A549 (cell line): Measurements from ENCODE around the gene NRXN2. TPM values are rescaled to one million over a fixed set of nuclear protein-coding genes. Genes with fewer than 3 reads are reported as not detected.

Source experiments
- ATAC-seq, 2 experiments: fragments of 200-7000 bp in 1 of 2; fragments of >200 bp in 1 of 2; cut with Nextera tagmentation in 1 of 2; cut with Tn5 transposase in 1 of 2; 3 replicates each; pipeline versions ENCODE4 v1.8.0 to v1.9.1; 2018 to 2020; ENCODE audit warnings: mild to moderate bottlenecking in 1 of 2, moderate library complexity in 1 of 2
- CTCF ChIA-PET: fragments of 300-600 bp; sonication (Branson Sonifier 250); formaldehyde crosslinking; extraction: SDS; loops from one replicate; lab custom pipeline; 2021; ENCODE audit warnings: antibody characterized with exemption, inconsistent platforms; lab: Yijun Ruan, JAX
- POLR2A ChIA-PET: fragments of 350-600 bp; formaldehyde crosslinking; extraction: SDS; loops from one replicate; lab custom pipeline; 2021; ENCODE audit warnings: antibody characterized with exemption, inconsistent platforms; lab: Yijun Ruan, JAX
- DNase-seq, 2 experiments: peaks; one replicate each; pipeline versions ENCODE4 v3.0.0 to v3.0.0-alpha.2; 2011 to 2016; ENCODE audit warnings: low read depth in 1 of 2, low spot score in 1 of 2
- FAIRE-seq: peaks from 2 replicates; lab custom pipeline; 2011; peaks lifted over from hg19 to GRCh38; lab: Jason Lieb, UNC
- H3K27ac ChIP-seq, 2 experiments: fragments of >200 bp; sonication (Bioruptor Twin); formaldehyde crosslinking; 3 replicates each; pipeline ENCODE4 v1.5.1; 2016 to 2017
- H3K4me1 ChIP-seq: fragments of >200 bp; sonication (Bioruptor Twin); formaldehyde crosslinking; 3 replicates; pipeline ENCODE4 v1.6.1; 2016
- H3K4me2 ChIP-seq: fragments of >200 bp; sonication (Bioruptor Twin); formaldehyde crosslinking; 3 replicates; pipeline ENCODE4 v1.6.1; 2016
- H3K4me3 ChIP-seq: fragments of >200 bp; sonication (Bioruptor Twin); formaldehyde crosslinking; 3 replicates; pipeline ENCODE4 v1.5.1; 2016
- H3K9me3 ChIP-seq: fragments of >200 bp; sonication (Bioruptor Twin); formaldehyde crosslinking; 3 replicates; pipeline ENCODE4 v1.6.1; 2016
- BHLHE40 ChIP-seq: IDR thresholded peaks from 2 replicates; pipeline ENCODE4 v1.6.1; 2012; ENCODE audit warnings: low read depth, low read length, inconsistent platforms
- CBX8 ChIP-seq: fragments of 200-600 bp; sonication (generic); IDR thresholded peaks from 2 replicates; pipeline ENCODE4 v1.6.1; 2016
- HDAC2 ChIP-seq: fragments of 200-600 bp; sonication (generic); IDR thresholded peaks from 2 replicates; pipeline ENCODE4 v1.6.1; 2016
- JUN ChIP-seq, 2 experiments: fragments of >200 bp; sonication (Bioruptor Twin); formaldehyde crosslinking; IDR thresholded peaks; 2 replicates in 1 of 2; 3 replicates in 1 of 2; pipeline ENCODE4 v1.6.1; 2016 to 2017
- POLR2A ChIP-seq: IDR thresholded peaks from 2 replicates; pipeline ENCODE4 v1.6.1; 2012; ENCODE audit warnings: mild to moderate bottlenecking, low read length
- RARB ChIP-seq: fragments of 250-450 bp; sonication (Bioruptor Pico); IDR thresholded peaks from 2 replicates; pipeline ENCODE4 v1.8.0; 2021; ENCODE audit warnings: mild to moderate bottlenecking, moderate library complexity
- WGBS: methylation state at CpG from one replicate; pipeline ENCODE4 v1.1.6; 2017; ENCODE audit errors: missing lambda C conversion rate; 5-methylcytosine and 5-hydroxymethylcytosine counted together
- polyA plus RNA-seq, 4 experiments: library from polyadenylated mRNA; depleted of rRNA in 3 of 4; stranded (reverse); fragments of >200 nt; fragmentation: RNase III in 1 of 4; extraction: RNeasy Plus Mini Kit Qiagen cat#74134 plus additional on column Dnase treatment in 1 of 4; gene quantifications; 2 replicates in 3 of 4; 3 replicates in 1 of 4; pipeline ENCODE4 v1.2.3, GENCODE V29; 2011 to 2017
- TF ChIP-seq, protein P1 (sequence below): IDR thresholded peaks from 2 replicates; pipeline ENCODE4 v1.6.1; 2012
- TF ChIP-seq, protein P2 (sequence below): fragments of >200 bp; sonication (Bioruptor Twin); formaldehyde crosslinking; IDR thresholded peaks from 3 replicates; pipeline ENCODE4 v1.6.1; 2016
- TF ChIP-seq, protein P3 (sequence below): IDR thresholded peaks from 2 replicates; pipeline ENCODE4 v1.6.1; 2012
- TF ChIP-seq, protein P4 (sequence below): fragments of 200-600 bp; sonication (generic); IDR thresholded peaks from 2 replicates; pipeline ENCODE4 v1.6.1; 2016; ENCODE audit warnings: antibody characterized with exemption, mild to moderate bottlenecking, moderate library complexity
- TF ChIP-seq, protein P5 (sequence below): fragments of 250-450 bp; sonication (Bioruptor Pico); IDR thresholded peaks from 2 replicates; pipeline ENCODE4 v1.5.0; 2021; ENCODE audit warnings: mild to moderate bottlenecking, moderate library complexity, borderline replicate concordance
- TF ChIP-seq, protein P6 (sequence below): fragments of 150-350 bp; IDR thresholded peaks from 2 replicates; pipeline ENCODE4 v1.6.1; 2014; ENCODE audit warnings: low read depth, mild to moderate bottlenecking, low read length

The NRXN2 gene
- polyA plus RNA-seq, 2 of the 4 experiments (the other 2 are of a cell fraction): 0.04 TPM; not detected in 1

DNA sequence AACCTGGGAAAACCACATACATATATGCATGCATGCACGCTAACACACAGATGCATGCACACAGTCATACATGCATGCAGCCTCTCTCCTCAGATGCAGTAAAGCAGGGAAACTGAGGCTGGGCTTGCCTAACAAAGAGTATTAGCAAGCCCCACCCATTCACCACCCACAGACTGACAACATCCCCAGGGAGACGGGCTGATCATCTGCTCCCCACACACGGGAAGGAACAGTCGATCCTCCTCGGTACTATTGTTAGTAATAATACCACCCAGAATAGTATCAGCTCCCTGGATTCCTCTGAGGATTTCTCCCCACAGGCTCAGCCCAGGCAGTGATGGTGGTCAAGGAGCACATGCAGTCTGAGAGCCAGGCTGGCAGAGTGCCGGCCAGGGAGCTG is 90.8 kb downstream of the NRXN2 start:
- POLR2A ChIA-PET: no interaction called here
- H3K4me2 ChIP-seq: no peak overlapping the region
- ATAC-seq (no peak), FAIRE-seq (no peak), DNase-seq (no peak)
- no peaks in the 10 kb centered on the region for H3K4me1 ChIP-seq
- H3K27ac ChIP-seq: no peak overlapping the region
- H3K4me3 ChIP-seq: no peak overlapping the region
- H3K9me3 ChIP-seq: no peaks in the 10 kb centered on the region
- WGBS: 65% methylated on average over 5 of the region's 6 CpGs
- CTCF ChIA-PET: interaction anchor here (1.0 to 9.8 kb wide), 3 partner anchors 18 to 164 kb away, joined by 3 to 80 read pairs (median 3); no protein-coding TSS in a partner anchor
- TF ChIP-seq, protein P1, sequence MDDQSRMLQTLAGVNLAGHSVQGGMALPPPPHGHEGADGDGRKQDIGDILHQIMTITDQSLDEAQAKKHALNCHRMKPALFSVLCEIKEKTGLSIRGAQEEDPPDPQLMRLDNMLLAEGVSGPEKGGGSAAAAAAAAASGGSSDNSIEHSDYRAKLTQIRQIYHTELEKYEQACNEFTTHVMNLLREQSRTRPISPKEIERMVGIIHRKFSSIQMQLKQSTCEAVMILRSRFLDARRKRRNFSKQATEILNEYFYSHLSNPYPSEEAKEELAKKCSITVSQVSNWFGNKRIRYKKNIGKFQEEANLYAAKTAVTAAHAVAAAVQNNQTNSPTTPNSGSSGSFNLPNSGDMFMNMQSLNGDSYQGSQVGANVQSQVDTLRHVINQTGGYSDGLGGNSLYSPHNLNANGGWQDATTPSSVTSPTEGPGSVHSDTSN: no peak
- TF ChIP-seq, protein P2, sequence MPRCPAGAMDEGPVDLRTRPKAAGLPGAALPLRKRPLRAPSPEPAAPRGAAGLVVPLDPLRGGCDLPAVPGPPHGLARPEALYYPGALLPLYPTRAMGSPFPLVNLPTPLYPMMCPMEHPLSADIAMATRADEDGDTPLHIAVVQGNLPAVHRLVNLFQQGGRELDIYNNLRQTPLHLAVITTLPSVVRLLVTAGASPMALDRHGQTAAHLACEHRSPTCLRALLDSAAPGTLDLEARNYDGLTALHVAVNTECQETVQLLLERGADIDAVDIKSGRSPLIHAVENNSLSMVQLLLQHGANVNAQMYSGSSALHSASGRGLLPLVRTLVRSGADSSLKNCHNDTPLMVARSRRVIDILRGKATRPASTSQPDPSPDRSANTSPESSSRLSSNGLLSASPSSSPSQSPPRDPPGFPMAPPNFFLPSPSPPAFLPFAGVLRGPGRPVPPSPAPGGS: no peak
- TF ChIP-seq POLR2A (no peak), BHLHE40 (no peak), RARB (CRISPR knock-in tag) (no peak), HDAC2 (no peak), CBX8 (no peak), JUN (IDR thresholded peaks at IDR 0.05) (no peak)
- TF ChIP-seq, protein P3, sequence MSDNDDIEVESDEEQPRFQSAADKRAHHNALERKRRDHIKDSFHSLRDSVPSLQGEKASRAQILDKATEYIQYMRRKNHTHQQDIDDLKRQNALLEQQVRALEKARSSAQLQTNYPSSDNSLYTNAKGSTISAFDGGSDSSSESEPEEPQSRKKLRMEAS: no peak
- TF ChIP-seq, protein P4, sequence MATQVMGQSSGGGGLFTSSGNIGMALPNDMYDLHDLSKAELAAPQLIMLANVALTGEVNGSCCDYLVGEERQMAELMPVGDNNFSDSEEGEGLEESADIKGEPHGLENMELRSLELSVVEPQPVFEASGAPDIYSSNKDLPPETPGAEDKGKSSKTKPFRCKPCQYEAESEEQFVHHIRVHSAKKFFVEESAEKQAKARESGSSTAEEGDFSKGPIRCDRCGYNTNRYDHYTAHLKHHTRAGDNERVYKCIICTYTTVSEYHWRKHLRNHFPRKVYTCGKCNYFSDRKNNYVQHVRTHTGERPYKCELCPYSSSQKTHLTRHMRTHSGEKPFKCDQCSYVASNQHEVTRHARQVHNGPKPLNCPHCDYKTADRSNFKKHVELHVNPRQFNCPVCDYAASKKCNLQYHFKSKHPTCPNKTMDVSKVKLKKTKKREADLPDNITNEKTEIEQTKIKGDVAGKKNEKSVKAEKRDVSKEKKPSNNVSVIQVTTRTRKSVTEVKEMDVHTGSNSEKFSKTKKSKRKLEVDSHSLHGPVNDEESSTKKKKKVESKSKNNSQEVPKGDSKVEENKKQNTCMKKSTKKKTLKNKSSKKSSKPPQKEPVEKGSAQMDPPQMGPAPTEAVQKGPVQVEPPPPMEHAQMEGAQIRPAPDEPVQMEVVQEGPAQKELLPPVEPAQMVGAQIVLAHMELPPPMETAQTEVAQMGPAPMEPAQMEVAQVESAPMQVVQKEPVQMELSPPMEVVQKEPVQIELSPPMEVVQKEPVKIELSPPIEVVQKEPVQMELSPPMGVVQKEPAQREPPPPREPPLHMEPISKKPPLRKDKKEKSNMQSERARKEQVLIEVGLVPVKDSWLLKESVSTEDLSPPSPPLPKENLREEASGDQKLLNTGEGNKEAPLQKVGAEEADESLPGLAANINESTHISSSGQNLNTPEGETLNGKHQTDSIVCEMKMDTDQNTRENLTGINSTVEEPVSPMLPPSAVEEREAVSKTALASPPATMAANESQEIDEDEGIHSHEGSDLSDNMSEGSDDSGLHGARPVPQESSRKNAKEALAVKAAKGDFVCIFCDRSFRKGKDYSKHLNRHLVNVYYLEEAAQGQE: no peak
- TF ChIP-seq, protein P5, sequence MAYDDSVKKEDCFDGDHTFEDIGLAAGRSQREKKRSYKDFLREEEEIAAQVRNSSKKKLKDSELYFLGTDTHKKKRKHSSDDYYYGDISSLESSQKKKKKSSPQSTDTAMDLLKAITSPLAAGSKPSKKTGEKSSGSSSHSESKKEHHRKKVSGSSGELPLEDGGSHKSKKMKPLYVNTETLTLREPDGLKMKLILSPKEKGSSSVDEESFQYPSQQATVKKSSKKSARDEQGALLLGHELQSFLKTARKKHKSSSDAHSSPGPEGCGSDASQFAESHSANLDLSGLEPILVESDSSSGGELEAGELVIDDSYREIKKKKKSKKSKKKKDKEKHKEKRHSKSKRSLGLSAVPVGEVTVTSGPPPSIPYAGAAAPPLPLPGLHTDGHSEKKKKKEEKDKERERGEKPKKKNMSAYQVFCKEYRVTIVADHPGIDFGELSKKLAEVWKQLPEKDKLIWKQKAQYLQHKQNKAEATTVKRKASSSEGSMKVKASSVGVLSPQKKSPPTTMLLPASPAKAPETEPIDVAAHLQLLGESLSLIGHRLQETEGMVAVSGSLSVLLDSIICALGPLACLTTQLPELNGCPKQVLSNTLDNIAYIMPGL (CRISPR knock-in tag): no peak
- TF ChIP-seq, protein P6, sequence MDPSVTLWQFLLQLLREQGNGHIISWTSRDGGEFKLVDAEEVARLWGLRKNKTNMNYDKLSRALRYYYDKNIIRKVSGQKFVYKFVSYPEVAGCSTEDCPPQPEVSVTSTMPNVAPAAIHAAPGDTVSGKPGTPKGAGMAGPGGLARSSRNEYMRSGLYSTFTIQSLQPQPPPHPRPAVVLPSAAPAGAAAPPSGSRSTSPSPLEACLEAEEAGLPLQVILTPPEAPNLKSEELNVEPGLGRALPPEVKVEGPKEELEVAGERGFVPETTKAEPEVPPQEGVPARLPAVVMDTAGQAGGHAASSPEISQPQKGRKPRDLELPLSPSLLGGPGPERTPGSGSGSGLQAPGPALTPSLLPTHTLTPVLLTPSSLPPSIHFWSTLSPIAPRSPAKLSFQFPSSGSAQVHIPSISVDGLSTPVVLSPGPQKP: no peak

DNA sequence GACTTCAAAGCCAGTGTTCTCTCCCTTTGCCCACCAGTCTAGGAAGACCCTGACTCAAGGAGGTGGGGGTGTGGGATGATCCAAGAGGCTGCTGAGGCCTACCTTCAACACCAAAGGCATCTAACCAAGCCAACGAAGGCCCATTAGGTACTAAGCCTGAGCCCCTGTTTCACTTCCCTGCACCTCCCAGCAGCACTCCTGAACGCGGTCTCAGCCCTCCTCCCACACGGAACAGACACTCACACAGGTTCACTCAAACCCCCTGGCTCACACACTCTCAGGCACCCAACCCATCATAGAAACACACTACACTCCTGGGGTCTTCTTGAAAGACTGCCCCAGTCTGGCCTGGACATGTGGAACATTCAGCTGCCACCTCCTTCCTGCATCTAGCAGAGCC is 91.3 kb downstream of the NRXN2 start:
- ChIA-PET POLR2A (no interaction called here), CTCF (interaction anchor here (0.7 to 9.8 kb wide), 9 partner anchors 8 to 78 kb away, joined by 3 to 80 read pairs (median 3); partner anchors contain the start of gene SLC22A12)
- Histone ChIP-seq H3K9me3 (no peaks in the 10 kb centered on the region), H3K4me1 (no peaks in the 10 kb centered on the region), H3K4me2 (no peak overlapping the region), H3K27ac (no peak overlapping the region), H3K4me3 (no peak overlapping the region)
- ATAC-seq: no peak
- 65% methylated on average over 4 of the region's 4 CpGs for WGBS
- no peak for TF ChIP-seq POLR2A
- no peak for DNase-seq
- no peak for FAIRE-seq
